ENCODE measurements around the gene CDC34.

DNA sequence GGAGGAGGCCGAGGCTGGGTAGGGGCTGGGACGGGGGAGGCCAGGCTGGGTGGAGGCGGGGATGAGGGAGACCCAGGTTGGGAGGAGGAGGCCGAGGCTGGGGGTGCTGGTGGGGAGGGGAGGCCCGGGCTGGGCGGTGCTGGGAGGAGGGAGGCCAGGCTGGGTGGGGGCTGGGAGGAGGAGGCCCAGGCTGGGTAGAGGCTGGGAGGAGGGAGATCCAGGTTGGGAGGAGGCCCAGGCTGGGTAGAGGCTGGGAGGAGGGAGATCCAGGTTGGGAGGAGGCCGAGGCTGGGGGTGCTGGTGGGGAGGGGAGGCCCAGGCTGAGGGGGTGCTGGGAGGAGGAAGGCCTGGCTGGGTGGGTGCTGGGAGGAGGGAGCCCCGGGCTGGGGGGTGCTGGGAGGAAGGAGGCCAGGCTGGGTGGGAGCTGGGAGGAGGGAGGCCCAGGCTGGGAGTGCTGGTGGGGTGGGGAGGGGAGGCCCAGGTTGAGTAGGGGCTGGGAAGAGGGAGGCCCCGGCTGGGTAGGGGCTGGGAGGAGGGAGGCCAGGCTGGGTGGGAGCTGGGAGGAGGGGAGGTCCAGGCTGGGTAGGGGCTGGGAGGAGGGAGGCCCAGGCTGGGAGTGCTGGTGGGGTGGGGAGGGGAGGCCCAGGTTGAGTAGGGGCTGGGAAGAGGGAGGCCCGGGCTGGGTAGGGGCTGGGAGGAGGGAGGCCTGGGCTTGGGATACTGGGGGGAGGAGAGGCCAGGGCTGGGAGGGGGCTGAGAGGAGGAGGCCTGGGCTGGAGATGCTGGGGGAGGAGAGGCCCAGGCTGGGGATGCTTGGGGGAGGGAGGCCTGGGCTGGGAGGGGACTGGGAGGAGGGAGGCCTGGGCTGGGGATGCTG is 13.6 kb upstream of the CDC34 start:
- TF ChIP-seq CTCF (IDR thresholded peaks at IDR 0.05) (no peak), POLR2A (IDR thresholded peaks at IDR 0.05) (no peak)
